GM21825 (cell line): ENCODE results near the gene ZCCHC14.

Experiments used
- ATAC-seq: cut with Tn5 transposase; IDR thresholded peaks from one replicate; pipeline ENCODE4 v1.9.1; 2021; ENCODE audit warnings: mild to moderate bottlenecking, moderate library complexity; ENCODE audit not compliant: unreplicated experiment

ZCCHC14 gene

DNA sequence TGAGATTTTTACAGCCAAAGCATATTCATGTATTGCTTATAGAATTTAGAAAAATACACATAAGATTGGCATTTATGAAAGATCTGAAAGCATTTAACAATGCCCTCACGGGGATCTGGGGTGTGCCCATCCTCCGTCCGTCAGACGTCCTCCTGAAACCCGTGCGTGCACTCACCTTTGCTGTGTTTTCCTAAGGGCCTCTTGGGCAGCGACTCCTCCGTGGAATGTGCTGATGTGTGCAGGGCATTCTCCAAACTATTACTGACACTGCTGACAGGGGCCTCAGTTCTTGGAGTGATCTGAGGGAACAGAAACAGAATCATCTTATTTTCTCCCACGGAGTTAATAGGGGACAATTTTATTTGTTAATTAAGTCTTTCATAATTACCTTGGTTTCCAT lies 33.0 kb downstream of the ZCCHC14 start:
- ATAC-seq: no peak

DNA sequence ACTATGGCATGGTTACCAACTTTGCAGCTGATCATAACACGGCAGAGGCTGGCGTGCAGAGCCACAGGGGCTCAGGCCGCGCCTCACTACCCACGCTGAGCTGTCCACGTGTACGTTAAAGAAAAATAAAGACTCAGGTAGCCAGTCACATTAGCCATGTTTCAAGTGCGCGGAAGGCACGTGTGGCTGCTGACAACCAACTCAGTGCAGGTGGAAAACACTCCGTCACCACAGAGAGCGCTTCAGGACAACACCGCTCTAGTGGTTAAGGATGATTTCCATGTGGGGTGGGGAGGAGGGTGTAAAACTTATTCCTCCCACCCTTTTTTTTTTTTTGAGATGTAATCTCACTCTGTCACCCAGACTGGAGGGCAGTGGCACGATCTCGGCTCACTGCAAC lies 33.8 kb downstream of the ZCCHC14 start:
- no peak for ATAC-seq

DNA sequence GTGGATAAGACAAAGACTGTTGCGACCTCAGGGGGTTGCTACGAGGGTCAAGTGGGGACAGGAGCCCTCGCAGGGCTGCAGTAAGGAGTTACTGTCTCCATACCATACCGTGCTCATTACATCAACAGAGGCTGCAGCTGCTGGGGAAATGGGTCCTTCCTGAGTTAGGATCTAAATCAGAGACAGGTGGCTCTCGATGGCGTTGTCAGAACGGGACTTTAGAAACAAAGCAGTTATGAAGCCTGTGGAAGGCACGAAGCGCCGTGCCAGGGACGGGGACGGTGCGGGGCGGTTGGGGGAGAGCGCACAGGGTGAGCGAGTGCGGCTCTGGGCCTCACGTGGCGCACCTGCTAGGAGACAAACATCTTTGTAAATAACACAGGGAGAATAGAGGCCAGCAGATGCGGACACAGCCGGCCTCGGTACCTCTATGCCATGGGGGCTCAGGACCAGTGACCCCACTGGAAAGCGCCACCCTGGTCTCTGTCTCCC lies 34.4 kb downstream of the ZCCHC14 start:
- no peak for ATAC-seq

DNA sequence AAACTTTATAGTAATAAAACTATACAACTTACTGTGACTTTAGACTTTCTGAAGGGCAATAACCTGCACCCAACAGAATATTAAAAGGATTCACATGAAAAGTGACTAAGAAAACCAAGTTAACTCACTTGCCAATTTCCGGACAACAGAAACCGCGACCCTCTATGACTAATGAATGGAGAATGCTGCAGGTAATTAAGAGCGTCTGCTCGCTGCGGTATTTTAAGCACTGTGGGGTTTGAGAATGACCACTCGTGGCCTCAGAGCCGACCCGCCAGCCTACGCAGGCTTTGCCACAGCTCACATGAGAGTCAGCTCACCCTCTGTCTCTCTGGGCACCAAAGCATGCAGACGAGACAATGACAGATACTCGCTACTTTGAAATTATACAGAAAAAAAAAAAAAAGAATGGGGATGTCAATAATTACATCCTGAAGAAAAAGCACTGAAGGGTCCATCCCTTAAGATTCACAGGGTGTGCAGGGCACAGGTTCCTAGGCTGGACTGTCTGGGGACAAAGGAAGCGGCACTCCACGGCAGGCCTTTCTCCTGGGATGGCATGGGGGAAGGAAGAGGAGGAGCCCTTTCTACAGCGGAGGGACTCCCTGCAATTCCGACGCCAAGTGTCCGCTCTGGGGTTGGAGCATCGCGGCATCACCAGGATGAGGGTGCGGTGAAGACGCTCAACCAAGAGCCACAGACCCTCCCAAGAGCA lies 35.0 kb downstream of the ZCCHC14 start:
- ATAC-seq: no peak

DNA sequence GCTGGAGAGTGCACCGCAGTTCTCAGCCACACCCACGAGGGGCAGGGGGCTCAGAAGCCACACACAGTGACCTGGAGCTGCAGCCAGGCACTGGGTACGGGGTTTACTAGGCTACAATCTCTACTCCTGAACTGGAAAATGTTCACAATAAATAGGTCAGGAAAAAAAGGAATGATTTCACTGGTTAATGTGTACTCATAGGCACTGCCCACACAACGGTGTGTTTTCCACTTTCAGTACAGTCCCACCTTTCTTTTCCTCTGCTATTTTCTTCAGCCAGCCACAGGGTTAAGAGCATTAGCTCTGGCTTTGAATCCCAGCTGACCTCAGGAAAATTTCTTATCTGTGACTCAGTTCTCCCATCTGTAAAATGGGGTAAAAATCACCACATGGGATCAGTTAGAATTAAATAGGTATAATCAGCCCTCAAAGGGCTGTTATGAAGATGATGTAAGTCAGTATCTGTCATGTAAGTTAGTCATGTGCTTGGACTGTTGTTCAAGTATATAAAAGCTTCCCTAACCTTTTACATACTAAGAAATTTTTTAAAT lies 35.7 kb downstream of the ZCCHC14 start:
- no peak for ATAC-seq

DNA sequence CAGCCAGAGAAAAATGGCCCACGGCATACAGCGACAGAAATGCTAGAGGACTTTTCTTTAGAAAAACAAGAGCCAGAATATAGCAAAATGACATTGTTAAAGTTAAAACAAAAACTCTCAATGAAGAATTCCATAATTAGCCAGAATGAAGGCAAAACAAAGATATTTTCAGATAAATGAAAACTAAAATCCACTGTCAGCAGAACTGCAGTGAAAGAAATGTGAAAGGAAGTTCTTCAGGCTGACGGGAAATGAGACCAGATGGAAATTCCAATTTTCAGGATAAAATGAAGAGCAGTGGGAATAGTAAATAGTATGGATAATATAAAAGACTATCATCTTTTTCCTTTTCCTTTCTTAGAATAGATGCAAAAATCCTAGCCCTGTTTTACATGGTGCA lies 38.4 kb downstream of the ZCCHC14 start:
- ATAC-seq: no peak

DNA sequence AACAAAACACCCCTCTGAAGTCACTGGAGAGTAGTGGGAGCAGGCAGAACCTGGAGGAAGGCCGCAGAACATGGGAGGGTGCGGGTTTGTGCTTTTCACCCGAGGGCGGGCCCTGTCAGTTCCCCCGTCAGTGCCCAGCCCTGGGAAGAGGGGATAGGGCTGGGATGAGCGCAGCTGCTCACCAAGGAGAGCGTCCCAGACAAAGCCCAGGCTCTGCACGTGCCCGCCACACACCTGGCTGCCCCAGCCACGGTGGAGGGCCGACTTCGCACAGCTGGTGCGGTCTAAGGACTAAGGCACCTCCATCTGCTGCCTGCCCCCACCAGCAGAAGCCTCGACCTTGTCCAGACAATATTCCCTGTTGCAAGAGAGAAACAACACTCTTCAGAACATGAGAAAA lies 39.5 kb downstream of the ZCCHC14 start:
- no peak for ATAC-seq

DNA sequence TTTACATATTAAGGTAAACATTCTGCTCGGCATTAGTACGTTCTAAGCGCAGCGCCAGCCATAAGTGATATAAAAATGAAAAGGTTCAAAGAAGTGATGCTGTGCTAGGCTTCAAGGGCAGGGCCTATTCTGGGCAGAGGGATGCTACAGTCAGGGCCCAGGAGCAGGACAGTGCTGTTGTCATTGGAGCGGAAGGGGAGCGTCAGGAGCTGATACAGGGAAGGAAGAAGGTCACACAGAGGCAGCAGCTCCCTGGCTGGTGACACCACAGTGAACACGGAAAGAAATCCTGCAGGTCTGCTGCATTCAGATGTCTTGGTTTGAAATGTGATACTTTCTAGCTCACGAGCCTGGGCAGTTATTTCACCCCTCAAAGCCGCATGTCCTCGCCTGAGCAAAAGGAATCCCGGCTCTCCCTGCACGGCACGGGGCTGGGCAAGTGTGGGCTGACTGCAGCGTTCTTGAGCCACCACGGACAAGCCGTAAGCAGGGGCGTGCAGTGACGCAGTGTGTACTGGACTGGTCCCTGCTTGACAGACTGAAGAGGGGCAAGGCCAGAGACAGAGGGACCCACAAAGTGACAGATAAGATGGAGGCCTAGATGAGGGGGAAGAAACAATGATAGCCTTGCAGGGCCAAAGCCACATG lies 41.1 kb downstream of the ZCCHC14 start:
- no peak for ATAC-seq

DNA sequence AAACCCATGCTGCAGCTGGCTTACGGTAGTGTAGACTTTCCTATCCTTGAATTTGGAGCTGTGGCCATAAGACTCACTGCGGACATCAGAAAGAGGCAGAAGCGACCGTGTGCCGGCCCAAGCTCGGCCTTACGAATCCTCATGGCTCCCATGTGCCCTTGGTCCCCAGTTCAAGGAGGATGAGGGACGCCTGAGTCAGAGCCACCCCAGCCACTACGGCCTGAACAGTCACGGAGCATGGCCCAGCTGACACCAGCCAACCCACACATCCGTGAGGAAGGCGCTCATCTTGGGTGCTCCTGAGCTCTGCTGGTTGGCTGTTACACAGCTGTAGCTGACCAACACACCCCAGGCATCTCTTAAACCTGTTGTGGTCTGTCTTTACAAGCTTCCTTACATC lies 44.0 kb downstream of the ZCCHC14 start:
- ATAC-seq: no peak

DNA sequence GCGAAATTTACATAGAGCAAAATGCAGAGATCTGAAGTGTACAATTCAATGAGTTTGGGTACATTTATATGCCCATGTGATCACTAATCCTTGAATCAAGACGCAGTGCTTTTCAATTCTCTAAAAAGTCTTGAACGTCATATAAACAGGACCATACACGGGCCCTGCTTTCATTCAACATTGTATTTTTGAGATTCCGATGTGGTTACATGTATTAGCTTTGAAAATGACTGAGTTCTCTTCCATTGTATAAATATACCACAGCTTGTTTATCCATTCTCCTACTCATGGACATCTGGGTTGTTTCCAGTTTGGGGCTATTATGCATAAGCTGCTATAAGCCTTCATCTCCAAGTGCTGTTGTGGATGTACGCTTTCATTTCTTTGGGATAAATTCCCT lies 45.5 kb downstream of the ZCCHC14 start:
- ATAC-seq: no peak

DNA sequence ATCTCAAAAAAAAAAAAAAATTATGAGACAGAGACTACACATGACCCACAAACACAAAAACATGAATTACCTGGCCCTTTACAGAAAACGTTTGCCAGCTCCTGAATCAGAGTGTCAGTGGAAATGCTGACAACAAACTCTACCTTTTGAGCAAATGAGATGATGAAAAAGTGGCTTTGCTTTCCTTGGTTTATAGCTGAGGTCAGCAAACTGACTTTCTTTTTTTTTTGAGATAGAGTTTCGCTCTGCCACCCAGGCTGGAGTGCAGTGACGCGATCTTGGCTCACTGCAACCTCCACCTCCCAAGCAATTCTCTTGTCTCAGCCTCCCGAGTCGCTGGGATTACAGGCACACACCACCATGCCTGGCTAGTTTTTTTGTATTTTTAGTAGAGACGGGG lies 46.3 kb downstream of the ZCCHC14 start:
- no peak for ATAC-seq

DNA sequence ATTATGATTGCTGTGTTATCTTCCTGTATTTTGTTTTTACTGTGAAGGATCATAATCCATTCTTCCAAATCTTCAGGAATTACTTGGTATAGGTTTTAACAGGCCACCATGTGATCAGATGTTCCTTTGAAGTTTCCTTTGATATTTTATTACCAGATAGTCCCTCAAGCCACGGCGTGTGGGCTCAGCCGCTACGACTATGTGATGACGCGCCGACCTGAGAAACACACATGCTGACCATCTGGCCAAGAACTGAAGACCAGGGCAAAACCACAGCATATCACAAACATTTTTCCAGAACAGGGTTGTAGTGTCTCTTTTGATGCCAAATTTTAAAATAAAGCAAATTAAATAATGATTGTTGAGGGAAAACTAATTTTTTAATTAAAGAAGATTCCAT lies 47.3 kb downstream of the ZCCHC14 start:
- ATAC-seq: no peak

DNA sequence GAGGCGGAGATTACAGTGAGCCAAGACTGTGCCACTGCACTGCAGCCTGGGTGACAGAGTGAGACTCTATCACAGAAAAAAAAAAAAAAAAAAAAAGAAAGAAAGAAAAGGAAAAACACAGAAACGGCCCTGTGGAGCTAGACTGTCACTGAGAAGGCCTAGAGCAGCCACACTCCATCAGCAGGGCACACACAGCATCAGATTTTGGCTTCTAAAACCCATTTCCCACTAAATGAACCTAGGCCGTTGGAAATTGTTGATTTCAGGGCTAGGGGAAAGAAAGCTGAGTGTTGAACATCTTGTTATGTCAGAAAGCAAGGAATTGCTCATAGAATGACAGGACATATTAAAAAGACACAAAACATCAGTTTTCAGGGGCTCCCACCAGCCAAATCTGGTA lies 48.9 kb downstream of the ZCCHC14 start:
- ATAC-seq: no peak

DNA sequence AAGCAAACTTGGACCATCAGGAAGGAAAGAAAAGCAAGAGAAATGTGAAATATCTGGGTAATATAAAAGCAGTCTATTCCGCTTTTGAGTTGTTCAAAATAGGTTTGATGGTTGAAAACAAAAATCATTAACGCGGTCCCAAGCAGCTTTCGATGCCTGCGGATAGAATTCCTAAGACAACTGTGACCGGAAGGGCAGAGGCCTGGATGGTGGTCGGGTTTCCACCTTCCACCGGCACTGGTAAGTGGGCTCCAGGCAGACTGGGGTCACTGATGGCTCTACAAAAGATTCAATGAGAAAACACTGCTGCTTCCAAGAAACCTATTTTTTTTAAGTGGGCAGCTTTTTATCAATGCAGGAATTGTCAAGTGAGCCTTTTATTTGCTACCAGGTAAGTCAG lies 49.8 kb downstream of the ZCCHC14 start:
- no peak for ATAC-seq

DNA sequence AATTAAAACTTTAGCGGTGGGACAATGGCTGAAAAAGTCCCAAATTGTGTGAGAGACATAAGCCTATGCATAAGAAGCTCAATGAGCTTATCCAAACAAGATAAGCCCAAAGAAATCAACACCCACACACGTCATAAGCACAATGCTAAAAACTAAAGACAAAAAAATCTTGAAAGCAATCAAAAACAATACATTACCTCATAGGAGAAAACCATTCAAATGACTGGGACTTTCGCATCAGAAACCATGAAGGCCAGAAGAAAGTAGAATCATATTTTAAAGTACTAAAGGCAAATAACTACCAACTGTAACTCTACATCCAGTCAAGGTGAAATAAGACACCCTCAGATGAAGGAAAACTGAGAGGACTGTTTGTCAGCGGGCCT lies 50.2 kb downstream of the ZCCHC14 start:
- ATAC-seq: no peak

DNA sequence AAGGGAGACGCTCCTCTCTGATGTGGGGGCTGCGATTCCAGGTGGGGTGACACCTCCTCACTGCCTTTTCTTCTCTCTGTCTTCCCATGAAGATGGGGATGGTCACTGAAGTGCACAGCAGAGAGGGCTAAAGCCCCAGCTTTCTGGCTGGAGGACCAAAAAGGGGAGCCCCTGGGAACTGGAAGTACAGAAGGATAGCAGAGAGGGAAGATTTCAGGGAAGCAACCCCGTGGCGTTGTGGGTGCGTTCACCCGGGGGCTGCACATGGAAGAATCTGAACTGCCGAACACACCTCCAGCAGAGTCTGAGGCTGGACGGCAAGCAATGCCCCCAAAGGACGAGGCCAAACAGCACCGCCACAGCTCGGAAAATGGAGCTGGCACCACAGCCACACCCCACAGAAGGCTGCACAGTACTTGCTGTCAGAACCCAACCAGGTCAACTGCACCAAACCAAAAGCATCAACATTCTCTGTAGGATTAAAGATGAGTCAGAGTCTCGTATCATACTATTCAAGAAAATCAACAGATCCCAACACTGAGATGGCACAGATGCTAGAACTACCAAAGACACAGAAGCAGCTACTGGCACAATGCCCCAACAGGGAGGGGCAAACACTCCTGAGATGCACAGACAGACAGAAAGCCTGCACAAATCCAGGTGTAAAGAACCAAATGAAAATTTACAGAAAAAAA lies 50.8 kb downstream of the ZCCHC14 start:
- no peak for ATAC-seq

DNA sequence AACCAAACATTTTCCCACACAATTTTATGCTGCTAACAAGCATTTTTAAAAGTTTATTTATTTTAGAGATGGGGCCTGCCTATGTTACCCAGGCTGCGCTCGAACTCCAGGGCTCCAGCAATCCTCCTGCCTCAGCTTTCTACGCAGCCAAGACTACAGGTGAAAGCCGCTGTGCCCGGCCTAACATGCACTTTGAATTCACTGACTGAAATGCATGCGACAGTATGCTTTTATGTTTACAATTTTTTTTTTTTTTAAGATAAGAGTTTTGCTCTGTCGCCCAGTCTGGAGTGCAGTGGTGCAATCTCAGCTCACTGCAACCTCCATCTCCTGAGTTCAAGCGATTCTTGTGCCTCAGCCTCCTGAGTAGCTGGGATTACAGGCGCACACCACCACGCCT lies 52.9 kb downstream of the ZCCHC14 start:
- ATAC-seq: no peak

DNA sequence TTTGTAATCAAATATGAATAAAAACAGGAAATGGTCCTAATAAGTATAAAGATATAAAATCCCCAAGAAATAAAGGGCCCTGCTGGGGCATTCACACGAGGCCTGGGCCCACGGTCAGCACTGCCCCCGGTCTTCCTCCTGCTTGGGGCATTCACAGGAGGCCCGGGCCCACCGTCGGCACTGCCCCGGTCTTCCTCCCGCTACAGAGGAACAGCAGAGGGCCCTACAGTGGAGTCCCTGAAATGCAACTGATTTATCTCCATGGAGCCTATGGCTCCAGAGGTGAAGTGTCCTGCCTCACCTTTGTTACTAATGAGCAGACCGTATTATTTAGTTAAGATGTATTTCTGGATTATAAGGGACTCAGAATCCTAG lies 54.2 kb downstream of the ZCCHC14 start:
- ATAC-seq: no peak

DNA sequence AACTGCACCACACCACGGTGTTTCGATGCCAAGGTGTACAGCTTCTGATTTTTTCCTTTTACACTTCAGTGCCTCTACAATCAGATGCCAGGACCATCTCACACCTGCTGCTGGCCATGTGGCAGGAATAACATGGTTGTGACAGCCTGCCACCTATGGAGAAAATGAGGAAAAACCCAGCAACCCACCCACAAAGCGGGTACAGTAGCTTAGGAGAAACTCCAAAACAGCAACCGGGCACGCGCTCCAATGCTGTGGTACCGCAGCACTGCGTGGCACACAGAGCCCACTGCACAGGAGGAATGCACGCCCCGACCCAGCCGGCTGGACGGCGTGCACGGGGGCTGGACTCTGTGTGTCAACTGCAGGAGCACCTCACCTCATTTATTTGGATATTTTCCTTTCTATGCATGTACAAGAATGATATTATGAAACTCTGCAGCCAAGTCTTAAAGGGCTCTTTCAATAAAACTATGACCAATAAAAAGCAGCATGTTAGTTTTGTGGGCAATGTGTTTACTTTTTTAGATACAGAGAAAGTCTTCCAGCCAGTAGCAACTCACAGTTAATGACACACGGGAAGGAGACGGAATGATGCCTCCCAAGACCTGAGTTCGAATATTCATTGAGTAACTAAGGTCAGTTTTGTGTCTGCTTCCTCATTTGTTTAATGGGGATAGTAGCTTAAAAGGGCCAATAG lies 54.8 kb downstream of the ZCCHC14 start:
- ATAC-seq: no peak

DNA sequence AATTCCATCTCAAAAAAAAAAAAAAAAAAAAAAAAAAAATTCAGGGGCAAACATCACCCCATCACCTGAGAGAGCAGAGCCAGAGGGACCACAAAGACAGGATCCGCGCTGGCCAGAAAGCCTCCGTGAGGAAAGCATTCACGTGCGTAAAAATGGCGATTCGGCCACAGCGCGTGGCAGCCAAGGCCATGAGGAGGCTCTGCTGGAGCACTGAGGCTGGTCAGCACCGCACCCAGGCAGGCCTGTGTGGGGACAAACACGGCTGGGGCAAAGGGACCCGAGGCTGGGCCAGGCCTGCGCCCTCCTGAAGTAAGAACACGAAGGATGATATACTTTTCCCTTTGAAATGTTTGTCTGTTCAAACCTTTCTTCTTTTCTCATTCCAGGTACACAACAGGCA lies 55.5 kb downstream of the ZCCHC14 start:
- ATAC-seq: no peak
